ENCODE data around the gene ESYT1. TPM values are rescaled to one million over a fixed set of nuclear protein-coding genes. Genes with fewer than 3 reads are reported as not detected.

The ESYT1 gene
- polyA plus RNA-seq, 1 donor (not counting 4 experiments of a cell fraction or from before 2014, with no cell fraction given), result 141 TPM

DNA sequence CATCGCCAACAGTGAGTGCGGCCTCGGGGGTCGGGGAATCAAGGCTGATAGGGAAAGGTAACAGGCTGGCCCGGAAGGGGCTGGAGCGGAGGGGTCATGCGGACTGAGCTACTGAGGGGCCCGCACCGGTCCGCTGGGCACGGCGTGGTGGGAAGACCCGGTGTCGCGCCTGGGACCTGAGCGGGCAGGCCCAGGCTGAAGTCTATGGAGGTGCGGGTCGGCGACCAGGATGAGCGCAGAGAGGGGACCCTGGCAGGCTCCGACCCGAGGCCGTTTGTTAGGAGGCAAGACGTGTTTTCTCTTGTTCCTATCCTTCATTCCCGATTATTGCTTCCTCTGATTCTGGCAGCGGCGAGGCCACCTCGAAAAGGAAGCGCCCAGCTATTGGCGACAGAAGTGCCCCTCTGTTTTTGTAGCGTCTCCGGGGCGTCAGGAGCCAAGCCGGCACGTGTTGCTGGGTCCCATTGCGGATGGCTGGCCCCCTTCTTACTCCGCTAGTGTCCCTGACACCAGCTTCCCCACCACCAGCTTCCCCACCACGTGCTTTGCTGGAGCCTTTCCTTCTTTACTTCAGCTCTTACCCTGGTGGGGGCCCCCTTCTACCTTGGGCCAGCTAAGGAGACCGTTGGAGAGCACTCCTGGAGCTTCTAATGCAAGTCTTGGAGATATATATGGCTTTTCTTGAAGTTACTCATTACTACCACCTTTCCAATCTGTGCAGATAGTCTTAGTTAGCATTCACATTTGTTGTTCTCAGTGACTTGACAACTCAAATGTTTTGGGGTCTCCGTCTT lies 23.1 kb upstream of the ESYT1 start:
- DNase-seq (ENCODE audit: low read depth, low spot score) (no peak), FAIRE-seq (no peak)
- Histone ChIP-seq H3K9ac (ENCODE audit: control insufficient read depth, extremely low read depth, insufficient read depth, low read length) (peak overlapping the region; percentile 95), H3K36me3 (ENCODE audit: control insufficient read depth in 2 of 2, extremely low read depth in 1 of 2, insufficient read depth in 2 of 2, low read length in 2 of 2) (peaks cover 17 to 30% of the 10 kb centered on the region in 2 experiments), H3K27me3 (ENCODE audit: control insufficient read depth, extremely low read depth, insufficient read depth, low read length) (no peaks in the 10 kb centered on the region), H3K4me2 (ENCODE audit: control insufficient read depth, extremely low read depth, insufficient read depth, low read depth, low read length) (peak overlapping the region; percentile 100), H4K20me1 (ENCODE audit: control insufficient read depth, extremely low read depth, insufficient read depth, low read length) (peaks cover 6% of the 10 kb centered on the region), H3K9me1 (ENCODE audit: control insufficient read depth, extremely low read depth, insufficient read depth, low read length) (no peaks in the 10 kb centered on the region), H3K4me3 (ENCODE audit: control insufficient read depth in 2 of 3, extremely low read depth in 1 of 3, insufficient read depth in 2 of 3, low read depth in 1 of 3, low read length in 3 of 3) (peak overlapping the region; percentile 68 to 95 (median 93)), H3K4me1 (ENCODE audit: control insufficient read depth, extremely low read depth, insufficient read depth, low read length) (peaks cover 26% of the 10 kb centered on the region), H2AFZ (ENCODE audit: control insufficient read depth, low read length) (peak overlapping the region; percentile 80), H3K27ac (ENCODE audit: control insufficient read depth, insufficient read depth, low read length) (peak overlapping the region; percentile 76), H3K9me3 (ENCODE audit: control insufficient read depth, low read depth, low read length) (no peaks in the 10 kb centered on the region), H3K79me2 (ENCODE audit: control insufficient read depth, insufficient read depth, low read length) (peaks cover 37% of the 10 kb centered on the region)
- TF ChIP-seq EZH2 (IDR thresholded peaks at IDR 0.05; ENCODE audit: low read length) (no peak), CTCF (optimal IDR thresholded peaks at IDR 0.05 in 1 of 3, IDR thresholded peaks at IDR 0.05 in 1 of 3, conservative IDR thresholded peaks at IDR 0.05 in 1 of 3; ENCODE audit: extremely low read depth in 1 of 3, insufficient read depth in 2 of 3, low read length in 3 of 3) (peak in 1 of 3 experiments; percentile 18)
- dilution Hi-C loops (cut with MboI; ENCODE audit: extremely low pct_ligation_motif_present, low sequenced_read_pairs), result no loop called here

DNA sequence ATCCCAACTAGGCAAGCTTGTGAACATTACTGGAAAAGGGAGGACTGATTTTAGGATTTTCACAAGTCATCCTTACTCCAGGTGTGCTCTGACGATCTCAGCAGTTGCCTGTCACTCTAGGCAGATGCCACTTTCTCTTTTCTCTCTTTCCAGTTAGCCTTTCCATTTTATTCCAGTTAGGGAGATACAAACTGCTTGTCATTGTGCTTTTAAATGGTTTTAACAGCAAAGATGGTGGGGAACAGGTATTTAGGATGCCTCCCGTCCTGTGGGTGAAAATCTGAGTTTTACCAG lies 22.5 kb upstream of the ESYT1 start:
- Histone ChIP-seq H3K79me2 (ENCODE audit: control insufficient read depth, insufficient read depth, low read length) (peaks cover 37% of the 10 kb centered on the region), H3K27ac (ENCODE audit: control insufficient read depth, insufficient read depth, low read length) (peak overlapping the region; percentile 76), H4K20me1 (ENCODE audit: control insufficient read depth, extremely low read depth, insufficient read depth, low read length) (peaks cover 6% of the 10 kb centered on the region), H3K9me3 (ENCODE audit: control insufficient read depth, low read depth, low read length) (no peaks in the 10 kb centered on the region), H3K4me1 (ENCODE audit: control insufficient read depth, extremely low read depth, insufficient read depth, low read length) (peaks cover 31% of the 10 kb centered on the region), H3K9ac (ENCODE audit: control insufficient read depth, extremely low read depth, insufficient read depth, low read length) (peak overlapping the region; percentile 95), H3K27me3 (ENCODE audit: control insufficient read depth, extremely low read depth, insufficient read depth, low read length) (no peaks in the 10 kb centered on the region), H3K4me3 (ENCODE audit: control insufficient read depth in 2 of 3, extremely low read depth in 1 of 3, insufficient read depth in 2 of 3, low read depth in 1 of 3, low read length in 3 of 3) (peak overlapping the region; percentile 68 to 95 (median 93)), H2AFZ (ENCODE audit: control insufficient read depth, low read length) (no peak overlapping the region), H3K4me2 (ENCODE audit: control insufficient read depth, extremely low read depth, insufficient read depth, low read depth, low read length) (peak overlapping the region; percentile 100), H3K36me3 (ENCODE audit: control insufficient read depth in 2 of 2, extremely low read depth in 1 of 2, insufficient read depth in 2 of 2, low read length in 2 of 2) (peaks cover 17 to 33% of the 10 kb centered on the region in 2 experiments), H3K9me1 (ENCODE audit: control insufficient read depth, extremely low read depth, insufficient read depth, low read length) (no peaks in the 10 kb centered on the region)
- no peak for TF ChIP-seq EZH2 (IDR thresholded peaks at IDR 0.05; ENCODE audit: low read length)
- TF ChIP-seq CTCF (optimal IDR thresholded peaks at IDR 0.05 in 1 of 3, IDR thresholded peaks at IDR 0.05 in 1 of 3, conservative IDR thresholded peaks at IDR 0.05 in 1 of 3; ENCODE audit: extremely low read depth in 1 of 3, insufficient read depth in 2 of 3, low read length in 3 of 3), result no peak
- dilution Hi-C loops (cut with MboI; ENCODE audit: extremely low pct_ligation_motif_present, low sequenced_read_pairs), result no loop called here
- FAIRE-seq (no peak), DNase-seq (ENCODE audit: low read depth, low spot score) (no peak)
